AG10803 (cell line): Measurements from ENCODE around the gene CAMK1G.
A peak's percentile ranks its signal among the peaks of the same experiment; 100 is the strongest.

ENCODE experiments used
- DNase-seq: peaks from one replicate; pipeline ENCODE4 v3.0.0; 2010; ENCODE audit warnings: low read depth
- H3K4me3 ChIP-seq: 2 replicates; pipeline ENCODE4 v1.5.1; 2011; ENCODE audit warnings: mild to moderate bottlenecking, low read length, control low read depth
- CTCF ChIP-seq: conservative IDR thresholded peaks from 2 replicates; pipeline ENCODE4 v1.5.1; 2011; ENCODE audit warnings: mild to moderate bottlenecking, low read length, control low read depth, inconsistent platforms

The CAMK1G gene

GRCh38 chr1:209630383-209631225, 47.1 kb downstream of the CAMK1G start:
- no peak for DNase-seq
- H3K4me3 ChIP-seq, result no peak overlapping the region
- TF ChIP-seq CTCF, result no peak

DNA sequence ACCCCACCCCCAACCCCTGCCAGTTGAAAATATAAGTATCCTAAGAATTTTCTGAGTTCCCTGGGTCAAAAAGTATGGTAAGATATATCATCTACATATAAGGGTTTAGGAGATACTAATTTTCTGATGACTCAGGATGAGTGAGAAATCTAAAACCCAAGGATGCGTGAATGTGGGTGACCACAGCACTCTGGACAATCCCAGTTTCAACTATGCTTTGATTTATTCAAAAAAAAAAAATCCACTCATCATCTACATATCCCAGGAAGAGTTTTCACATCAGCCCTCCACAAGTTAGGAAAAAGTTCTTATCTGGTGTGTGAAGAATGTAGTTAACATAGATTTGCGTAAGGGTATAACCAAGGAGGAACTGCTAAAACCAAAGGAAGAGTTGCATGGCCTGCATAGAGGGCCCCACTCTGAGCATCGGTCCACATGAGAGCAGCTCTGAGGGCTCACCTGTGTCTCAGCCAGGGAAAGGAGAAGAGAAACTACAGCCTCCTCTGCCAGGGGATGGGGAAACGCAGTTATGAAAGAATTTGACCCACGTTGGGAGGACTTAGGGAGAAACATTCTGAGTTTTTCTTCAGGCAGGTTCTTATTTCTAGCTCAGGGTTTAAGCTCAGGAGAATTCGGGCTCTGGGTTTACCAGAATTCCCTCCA, 50.0 kb downstream of the CAMK1G start:
- H3K4me3 ChIP-seq, result no peak overlapping the region
- peak; percentile 46 for DNase-seq
- no peak for TF ChIP-seq CTCF

DNA sequence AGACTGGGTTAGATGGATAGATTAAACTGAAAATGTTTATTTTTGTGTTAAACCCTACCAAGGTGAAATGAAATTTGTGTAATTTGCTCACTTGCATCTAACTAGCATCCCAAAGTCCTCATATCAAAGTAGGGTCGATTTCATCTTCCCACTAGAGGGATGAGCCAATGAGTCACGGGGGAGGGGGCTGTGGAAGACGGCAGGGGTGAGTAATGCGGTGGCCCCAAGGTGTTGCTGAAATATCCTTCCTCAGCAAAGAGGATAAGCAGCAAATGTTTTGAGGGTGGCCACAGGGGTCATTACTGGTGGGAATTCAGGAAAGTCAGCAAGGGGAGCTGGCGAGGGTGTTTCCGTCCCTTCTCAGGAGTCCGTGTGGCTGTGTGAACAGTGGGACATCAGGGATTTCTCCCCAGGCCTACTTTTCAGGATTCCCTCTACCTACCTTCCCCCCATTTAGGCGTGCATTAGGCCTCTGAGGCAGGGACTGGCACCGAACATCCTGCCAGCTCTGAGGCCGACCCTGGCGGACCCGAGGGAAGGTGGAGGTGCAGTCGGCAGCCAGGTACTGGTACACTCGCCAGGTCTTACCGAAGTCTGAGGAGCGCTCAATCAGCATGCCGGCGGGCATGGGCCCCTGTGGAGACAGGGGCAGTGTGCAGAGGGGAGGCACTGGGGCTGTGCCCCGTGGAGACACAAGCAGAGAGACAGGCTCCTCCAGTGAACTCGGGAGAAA, 50.7 kb downstream of the CAMK1G start:
- DNase-seq, result no peak
- no peak for TF ChIP-seq CTCF
- H3K4me3 ChIP-seq, result no peak overlapping the region

DNA sequence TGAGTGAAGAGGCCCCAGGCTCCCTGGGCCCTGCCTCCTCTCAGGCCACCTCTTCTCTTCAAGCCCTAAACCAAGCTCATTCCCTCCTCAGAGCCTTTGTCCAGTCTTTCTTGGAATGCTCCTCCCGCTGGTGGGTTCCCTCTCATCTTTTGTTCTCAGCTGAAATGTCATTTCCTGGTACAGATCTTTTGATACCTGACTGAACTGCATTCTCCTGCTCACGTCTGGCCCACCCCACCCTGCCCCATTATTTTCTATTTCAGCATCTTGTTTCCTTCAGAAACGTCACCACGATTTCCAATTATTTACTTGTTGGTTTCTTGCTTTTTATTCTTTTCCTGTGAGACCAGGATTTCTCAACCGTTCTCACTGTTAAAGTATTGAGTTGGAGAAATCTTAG, 52.3 kb downstream of the CAMK1G start:
- no peak overlapping the region for H3K4me3 ChIP-seq
- TF ChIP-seq CTCF, result no peak
- no peak for DNase-seq

DNA sequence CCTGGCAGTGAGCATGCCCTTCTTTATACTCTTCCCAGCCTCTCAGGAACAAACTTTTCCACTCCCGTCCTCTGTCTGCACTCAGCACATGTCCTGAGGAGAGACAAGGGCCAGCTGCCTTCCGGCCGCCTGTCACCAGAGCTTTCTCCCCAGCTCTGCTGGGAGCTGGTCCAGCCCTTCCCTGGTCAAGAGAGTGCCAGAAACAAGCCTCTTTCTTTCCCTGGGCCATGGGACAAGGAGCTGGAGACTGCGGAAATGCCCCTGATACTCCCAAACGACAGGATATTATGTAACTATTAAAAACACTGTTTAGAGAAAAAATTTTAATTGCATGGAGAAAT, 58.3 kb downstream of the CAMK1G start:
- peak; percentile 48 for DNase-seq
- TF ChIP-seq CTCF, result no peak
- no peak overlapping the region for H3K4me3 ChIP-seq

DNA sequence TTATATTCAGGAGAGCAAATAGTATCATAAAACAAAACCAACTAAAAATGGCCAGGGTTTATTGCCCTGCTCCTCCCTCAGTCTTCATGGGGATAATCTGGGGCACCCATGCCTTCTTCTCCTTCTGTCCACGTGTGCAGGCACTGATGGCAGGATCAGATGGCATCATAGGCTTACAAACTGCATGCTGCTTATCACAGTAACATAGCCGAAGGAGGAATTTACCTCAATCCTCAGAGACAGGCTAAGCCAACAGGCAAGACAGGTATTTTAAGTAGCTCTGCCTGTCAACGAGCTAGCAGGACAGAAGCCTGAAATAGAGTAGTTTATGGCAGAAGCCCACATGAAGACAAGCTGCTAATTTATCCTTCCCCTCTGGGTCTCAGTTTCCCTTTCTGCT, 59.3 kb downstream of the CAMK1G start:
- TF ChIP-seq CTCF, result no peak
- DNase-seq, result no peak
- no peak overlapping the region for H3K4me3 ChIP-seq
